Naive thymus-derived CD4-positive, alpha-beta T cell (primary cell): ENCODE measurements around the gene FOSL1. TPM values are rescaled to one million over a fixed set of nuclear protein-coding genes. Genes with fewer than 3 reads are reported as not detected.

Source experiments
- polyA plus RNA-seq, 2 donors: library from polyadenylated mRNA; unstranded; fragments of 300-500 nt; fragmentation: Illumina TruSeq; gene quantifications; one replicate each; pipeline ENCODE4 v1.2.3, GENCODE V29; 2021
- total RNA-seq, 6 experiments: library from RNA in 5 of 6; stranded (reverse) in 5 of 6; gene quantifications; 1 replicate in 5 of 6; 2 replicates in 1 of 6; pipeline ENCODE4 v1.2.3 and lab custom pipeline; 2021 to 2026

FOSL1 gene
- total and polyA plus RNA-seq, 7 experiments from 2014 or later, result 2.8 to 25.7 (median 4.0) TPM; not detected in 4

Other genes starting within 250 kb of the FOSL1 start
- gene RELA, start 237.5 kb downstream of the FOSL1 start, total RNA-seq, result 100 to 1,000 TPM; 106 to 303 (median 165) TPM
- gene RELA, start 237.5 kb downstream of the FOSL1 start, polyA plus RNA-seq, result 10 to 100 TPM; 54.6 to 73.0 TPM
- 100 to 1,000 TPM in 4 of 5 experiments, 10 to 100 TPM in 1; 68.6 to 133 (median 113) TPM for gene KAT5, start 188.1 kb downstream of the FOSL1 start, total RNA-seq
- 10 to 100 TPM; 36.8 to 56.8 TPM for gene KAT5, start 188.1 kb downstream of the FOSL1 start, polyA plus RNA-seq
- 10 to 100 TPM; 41.8 to 94.0 (median 82.0) TPM for gene RNASEH2C, start 179.6 kb downstream of the FOSL1 start, total RNA-seq
- 10 to 100 TPM; 40.2 to 80.3 TPM for gene RNASEH2C, start 179.6 kb downstream of the FOSL1 start, polyA plus RNA-seq
- gene AP5B1, start 119.4 kb downstream of the FOSL1 start, total RNA-seq, result 10 to 100 TPM; 21.5 to 31.0 (median 23.5) TPM
- gene AP5B1, start 119.4 kb downstream of the FOSL1 start, polyA plus RNA-seq, result 10 to 100 TPM in 1 of 2 donors, 1 to 10 TPM in 1; 8.8 to 19.2 TPM
- not detected for gene OVOL1, start 113.3 kb downstream of the FOSL1 start, total RNA-seq
- gene OVOL1, start 113.3 kb downstream of the FOSL1 start, polyA plus RNA-seq, result not detected
- gene SNX32, start 66.4 kb downstream of the FOSL1 start, total RNA-seq, result 1 to 10 TPM in 3 of 5 experiments, under 1 TPM in 2; 0.81 to 2.0 (median 1.1) TPM
- gene SNX32, start 66.4 kb downstream of the FOSL1 start, polyA plus RNA-seq, result under 1 TPM; 0.38 to 0.60 TPM
- 1,000 to 10,000 TPM in 1 of 5 experiments, 100 to 1,000 TPM in 4; 403 to 1,550 (median 533) TPM for gene CFL1, start 42.2 kb downstream of the FOSL1 start, total RNA-seq
- gene CFL1, start 42.2 kb downstream of the FOSL1 start, polyA plus RNA-seq, result 1,000 to 10,000 TPM; 2,039 to 2,314 TPM
- 100 to 1,000 TPM in 2 of 5 experiments, 10 to 100 TPM in 3; 51.8 to 117 (median 97.7) TPM for gene MUS81, start 40.0 kb downstream of the FOSL1 start, total RNA-seq
- gene MUS81, start 40.0 kb downstream of the FOSL1 start, polyA plus RNA-seq, result 10 to 100 TPM; 18.3 to 33.0 TPM
- 10 to 100 TPM in 3 of 5 experiments, 1 to 10 TPM in 2; 5.9 to 16.0 (median 12.7) TPM for gene EFEMP2, start 27.6 kb downstream of the FOSL1 start, total RNA-seq
- gene EFEMP2, start 27.6 kb downstream of the FOSL1 start, polyA plus RNA-seq, result under 1 TPM; 0.40 to 0.60 TPM
- gene CTSW, start 20.6 kb downstream of the FOSL1 start, total RNA-seq, result 100 to 1,000 TPM in 1 of 5 experiments, 10 to 100 TPM in 4; 24.9 to 148 (median 29.3) TPM
- gene CTSW, start 20.6 kb downstream of the FOSL1 start, polyA plus RNA-seq, result 10 to 100 TPM; 31.7 to 58.7 TPM
- gene FIBP, start 11.9 kb downstream of the FOSL1 start, total RNA-seq, result 10 to 100 TPM; 25.9 to 72.1 (median 43.4) TPM
- gene FIBP, start 11.9 kb downstream of the FOSL1 start, polyA plus RNA-seq, result 10 to 100 TPM; 60.0 to 78.3 TPM
- gene CCDC85B, start 9.7 kb downstream of the FOSL1 start, total RNA-seq, result 10 to 100 TPM; 21.1 to 52.1 (median 23.6) TPM
- gene CCDC85B, start 9.7 kb downstream of the FOSL1 start, polyA plus RNA-seq, result 10 to 100 TPM; 59.0 to 85.0 TPM
- 10 to 100 TPM; 18.5 to 62.2 (median 40.4) TPM for gene C11orf68, start 18.7 kb upstream of the FOSL1 start, total RNA-seq
- gene C11orf68, start 18.7 kb upstream of the FOSL1 start, polyA plus RNA-seq, result 100 to 1,000 TPM in 1 of 2 donors, 10 to 100 TPM in 1; 74.1 to 104 TPM
- gene DRAP1, start 19.0 kb upstream of the FOSL1 start, total RNA-seq, result 100 to 1,000 TPM in 1 of 5 experiments, 10 to 100 TPM in 4; 72.6 to 166 (median 81.9) TPM
- gene DRAP1, start 19.0 kb upstream of the FOSL1 start, polyA plus RNA-seq, result 10 to 100 TPM; 87.7 to 89.3 TPM
- under 1 TPM in 1 of 5 experiments, not detected in 4; 0.64 TPM for gene TSGA10IP, start 45.1 kb upstream of the FOSL1 start, total RNA-seq
- not detected for gene TSGA10IP, start 45.1 kb upstream of the FOSL1 start, polyA plus RNA-seq
- 100 to 1,000 TPM in 1 of 5 experiments, 10 to 100 TPM in 4; 65.9 to 102 (median 90.8) TPM for gene SART1, start 61.3 kb upstream of the FOSL1 start, total RNA-seq
- gene SART1, start 61.3 kb upstream of the FOSL1 start, polyA plus RNA-seq, result 10 to 100 TPM; 27.9 to 66.6 TPM
- gene EIF1AD, start 101.8 kb upstream of the FOSL1 start, total RNA-seq, result 100 to 1,000 TPM in 1 of 5 experiments, 10 to 100 TPM in 4; 49.9 to 114 (median 66.7) TPM
- 10 to 100 TPM; 17.7 to 25.3 TPM for gene EIF1AD, start 101.8 kb upstream of the FOSL1 start, polyA plus RNA-seq
- 100 to 1,000 TPM in 2 of 5 experiments, 10 to 100 TPM in 3; 54.5 to 234 (median 99.4) TPM for gene BANF1, start 102.1 kb upstream of the FOSL1 start, total RNA-seq
- gene BANF1, start 102.1 kb upstream of the FOSL1 start, polyA plus RNA-seq, result 100 to 1,000 TPM; 192 to 203 TPM
- gene CST6, start 111.6 kb upstream of the FOSL1 start, total RNA-seq, result under 1 TPM in 1 of 5 experiments, not detected in 4; 0.42 TPM
- gene CST6, start 111.6 kb upstream of the FOSL1 start, polyA plus RNA-seq, result not detected
- 1 to 10 TPM in 2 of 5 experiments, not detected in 3; 1.4 to 4.2 TPM for gene CATSPER1, start 126.1 kb upstream of the FOSL1 start, total RNA-seq
- not detected for gene CATSPER1, start 126.1 kb upstream of the FOSL1 start, polyA plus RNA-seq
- not detected for gene GAL3ST3, start 148.8 kb upstream of the FOSL1 start, total RNA-seq
- gene GAL3ST3, start 148.8 kb upstream of the FOSL1 start, polyA plus RNA-seq, result not detected
- gene SF3B2, start 152.0 kb upstream of the FOSL1 start, total RNA-seq, result 100 to 1,000 TPM; 163 to 248 (median 206) TPM
- gene SF3B2, start 152.0 kb upstream of the FOSL1 start, polyA plus RNA-seq, result 100 to 1,000 TPM in 1 of 2 donors, 10 to 100 TPM in 1; 81.8 to 140 TPM
- 100 to 1,000 TPM; 100 to 314 (median 252) TPM for gene PACS1, start 169.9 kb upstream of the FOSL1 start, total RNA-seq
- 100 to 1,000 TPM in 1 of 2 donors, 10 to 100 TPM in 1; 48.0 to 116 TPM for gene PACS1, start 169.9 kb upstream of the FOSL1 start, polyA plus RNA-seq